Measurements from ENCODE around the gene RIOK1.

Gene RIOK1

GRCh38 chr6:7410851-7411250 lies 21.2 kb downstream of the RIOK1 start:
- no peak for DNase-seq

- no peak for DNase-seq
These were observed 21.7 kb downstream of the RIOK1 start for GRCh38 chr6:7411328-7411727.

GRCh38 chr6:7413151-7413823 lies 23.7 kb downstream of the RIOK1 start:
- DNase-seq, result no peak

GRCh38 chr6:7414811-7415210 lies 25.2 kb downstream of the RIOK1 start:
- DNase-seq, result no peak

- DNase-seq, result no peak
These were observed 28.1 kb downstream of the RIOK1 start for GRCh38 chr6:7417684-7418083.

GRCh38 chr6:7418238-7418905 lies 28.8 kb downstream of the RIOK1 start:
- no peak for DNase-seq

GRCh38 chr6:7419065-7419464 lies 29.5 kb downstream of the RIOK1 start:
- no peak for DNase-seq

- DNase-seq, result no peak
These were observed 31.5 kb downstream of the RIOK1 start for GRCh38 chr6:7421066-7421465.

- DNase-seq, result no peak
These were observed 34.5 kb downstream of the RIOK1 start for GRCh38 chr6:7424058-7424457.

GRCh38 chr6:7424967-7425807 lies 35.6 kb downstream of the RIOK1 start:
- no peak for DNase-seq

GRCh38 chr6:7425808-7426190 lies 36.2 kb downstream of the RIOK1 start:
- DNase-seq, result no peak

GRCh38 chr6:7426447-7427169 lies 37.0 kb downstream of the RIOK1 start:
- DNase-seq, result no peak

- no peak for DNase-seq
These were observed 41.7 kb downstream of the RIOK1 start for GRCh38 chr6:7431313-7431673.

- no peak for DNase-seq
These were observed 42.2 kb downstream of the RIOK1 start for GRCh38 chr6:7431674-7432390.

- DNase-seq, result no peak
These were observed 42.9 kb downstream of the RIOK1 start for GRCh38 chr6:7432391-7433120.

- no peak for DNase-seq
These were observed 43.6 kb downstream of the RIOK1 start for GRCh38 chr6:7433121-7433617.

- no peak for DNase-seq
These were observed 45.1 kb downstream of the RIOK1 start for GRCh38 chr6:7434672-7435071.

- no peak for DNase-seq
These were observed 48.4 kb downstream of the RIOK1 start for GRCh38 chr6:7438011-7438410.

GRCh38 chr6:7439228-7439627 lies 49.6 kb downstream of the RIOK1 start:
- DNase-seq, result no peak

- no peak for DNase-seq
These were observed 50.9 kb downstream of the RIOK1 start for GRCh38 chr6:7440476-7440875.

GRCh38 chr6:7441048-7441775 lies 51.6 kb downstream of the RIOK1 start:
- DNase-seq, result no peak

Measured in activated CD4-positive, alpha-beta T cell treated with anti-CD3 and anti-CD28 coated beads, Interleukin-2, amount 50 U/mL, for 16 hours (primary cell).